H1 (cell line): Measurements from ENCODE around the gene ASH1L. TPM values are rescaled to one million over a fixed set of nuclear protein-coding genes. Genes with fewer than 3 reads are reported as not detected.

Experiments
- CBX8 ChIP-seq: fragments of 300-800, 300-1000 bp; sonication (generic); IDR thresholded peaks from 2 replicates; pipeline ENCODE4 v1.7.1; 2016; ENCODE audit warnings: low read depth, low read length, borderline replicate concordance
- RNF2 ChIP-seq: fragments of 200-900, 300-1000 bp; sonication (generic); IDR thresholded peaks from 2 replicates; pipeline ENCODE4 v1.7.1; 2016; ENCODE audit warnings: borderline replicate concordance, low read depth, mild to moderate bottlenecking, antibody characterized with exemption, low read length; ENCODE audit not compliant: poor library complexity, severe bottlenecking; ENCODE audit errors: missing control alignments
- polyA plus RNA-seq, 7 experiments: library from polyadenylated mRNA; depleted of rRNA in 3 of 7; stranded (reverse) in 5 of 7; unstranded in 2 of 7; fragments of >200 nt in 5 of 7; fragments of 200-250 nt in 2 of 7; gene quantifications; 1 replicate in 5 of 7; 2 replicates in 1 of 7; 4 replicates in 1 of 7; pipeline versions ENCODE4 v1.2.1 to v1.2.3, GENCODE V29; 2011 to 2013; ENCODE audit warnings: missing spikeins in 2 of 7, mixed read lengths in 2 of 7
- total RNA-seq: library from RNA; stranded (reverse); fragmentation: NEBNext Ultra II Directional; extraction: Animal tissue kit (Norgen Biotek cat#: 25700); gene quantifications from 2 replicates; pipeline ENCODE4 v1.2.1, GENCODE V29; 2021

Gene ASH1L
- total and polyA plus RNA-seq, 2 of the 8 experiments (the other 6 are each of a cell fraction or from before 2014, with no cell fraction given) = 7.5 to 27.6 TPM

DNA sequence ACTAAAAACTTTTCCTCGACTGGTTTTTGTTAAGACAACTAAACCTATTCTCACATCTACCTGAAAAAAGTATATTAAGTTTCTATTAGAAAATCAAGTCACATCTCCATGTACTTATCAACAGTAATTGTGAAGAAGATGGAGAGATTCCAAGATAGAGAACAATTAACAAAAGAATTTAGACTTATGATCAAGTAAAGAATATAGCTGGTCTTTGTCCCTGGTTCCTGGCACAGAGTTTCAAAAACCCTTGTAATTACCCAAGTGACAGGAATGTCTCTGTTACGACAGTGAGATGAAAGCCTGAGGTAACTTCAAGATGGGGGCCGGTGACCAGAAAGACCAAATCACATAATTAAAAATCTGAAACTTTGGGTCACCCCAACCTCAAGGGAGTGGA, 91.6 kb downstream of the ASH1L start (continued):
- no peak for TF ChIP-seq CBX8
- no peak for TF ChIP-seq RNF2
